Liver (tissue), 3 donors: ENCODE results near the gene GRXCR2.
A peak's percentile ranks its signal among the peaks of the same experiment; 100 is the strongest.

Experiments
- ATF3 ChIP-seq: IDR thresholded peaks from 2 replicates; pipeline ENCODE4 v1.6.1; 2016; ENCODE audit warnings: antibody characterized with exemption
- GABPA ChIP-seq, 2 donors: IDR thresholded peaks in 1 of 2; conservative IDR thresholded peaks in 1 of 2; 2 replicates each; pipeline ENCODE4 v1.6.1; 2016; ENCODE audit warnings: antibody characterized with exemption in 2 of 2, mild to moderate bottlenecking in 1 of 2, moderate library complexity in 1 of 2
- HNF4A ChIP-seq, 2 donors: conservative IDR thresholded peaks; 2 replicates each; pipeline ENCODE4 v1.6.1; 2016; ENCODE audit warnings: antibody characterized with exemption in 2 of 2, mild to moderate bottlenecking in 2 of 2
- HNF4G ChIP-seq: IDR thresholded peaks from 2 replicates; pipeline ENCODE4 v1.6.1; 2016; ENCODE audit warnings: antibody characterized with exemption
- JUND ChIP-seq, 2 donors: IDR thresholded peaks; 2 replicates each; pipeline ENCODE4 v1.6.1; 2016; ENCODE audit warnings: antibody characterized with exemption in 2 of 2
- MAX ChIP-seq: IDR thresholded peaks from 2 replicates; pipeline ENCODE4 v1.6.1; 2016; ENCODE audit warnings: antibody characterized with exemption
- NR2F2 ChIP-seq: IDR thresholded peaks from 2 replicates; pipeline ENCODE4 v1.6.1; 2016; ENCODE audit warnings: antibody characterized with exemption
- RAD21 ChIP-seq, 2 donors: IDR thresholded peaks; 2 replicates each; pipeline ENCODE4 v1.6.1; 2016; ENCODE audit warnings: antibody characterized with exemption in 2 of 2, mild to moderate bottlenecking in 2 of 2
- REST ChIP-seq: IDR thresholded peaks from 2 replicates; pipeline ENCODE4 v1.6.1; 2016; ENCODE audit warnings: antibody characterized with exemption, mild to moderate bottlenecking
- SP1 ChIP-seq: IDR thresholded peaks from 2 replicates; pipeline ENCODE4 v1.6.1; 2018; ENCODE audit warnings: antibody characterized with exemption, mild to moderate bottlenecking
- TAF1 ChIP-seq: conservative IDR thresholded peaks from 2 replicates; pipeline ENCODE4 v1.6.1; 2016; ENCODE audit warnings: antibody characterized with exemption, mild to moderate bottlenecking
- TF ChIP-seq, protein P1 (sequence below): fragments of 150-350 bp; IDR thresholded peaks from 2 replicates; pipeline ENCODE4 v1.5.1; 2017; ENCODE audit warnings: improper control_type of control experiment, low read depth, low read length; ENCODE audit not compliant: missing input control
- donor health status: healthy.
- donor health status: healthy.

GRCh38 chr5:145887976-145888574 lies 15.3 kb upstream of the GRXCR2 start:
- TF ChIP-seq, protein P1, sequence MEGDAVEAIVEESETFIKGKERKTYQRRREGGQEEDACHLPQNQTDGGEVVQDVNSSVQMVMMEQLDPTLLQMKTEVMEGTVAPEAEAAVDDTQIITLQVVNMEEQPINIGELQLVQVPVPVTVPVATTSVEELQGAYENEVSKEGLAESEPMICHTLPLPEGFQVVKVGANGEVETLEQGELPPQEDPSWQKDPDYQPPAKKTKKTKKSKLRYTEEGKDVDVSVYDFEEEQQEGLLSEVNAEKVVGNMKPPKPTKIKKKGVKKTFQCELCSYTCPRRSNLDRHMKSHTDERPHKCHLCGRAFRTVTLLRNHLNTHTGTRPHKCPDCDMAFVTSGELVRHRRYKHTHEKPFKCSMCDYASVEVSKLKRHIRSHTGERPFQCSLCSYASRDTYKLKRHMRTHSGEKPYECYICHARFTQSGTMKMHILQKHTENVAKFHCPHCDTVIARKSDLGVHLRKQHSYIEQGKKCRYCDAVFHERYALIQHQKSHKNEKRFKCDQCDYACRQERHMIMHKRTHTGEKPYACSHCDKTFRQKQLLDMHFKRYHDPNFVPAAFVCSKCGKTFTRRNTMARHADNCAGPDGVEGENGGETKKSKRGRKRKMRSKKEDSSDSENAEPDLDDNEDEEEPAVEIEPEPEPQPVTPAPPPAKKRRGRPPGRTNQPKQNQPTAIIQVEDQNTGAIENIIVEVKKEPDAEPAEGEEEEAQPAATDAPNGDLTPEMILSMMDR: peak; percentile 82
- no peak for TF ChIP-seq HNF4A (conservative IDR thresholded peaks at IDR 0.05)
- TF ChIP-seq MAX: no peak
- TF ChIP-seq REST: no peak
- no peak for TF ChIP-seq JUND (IDR thresholded peaks at IDR 0.05)
- no peak for TF ChIP-seq TAF1
- no peak for TF ChIP-seq ATF3
- peak; percentile 79 to 87 for TF ChIP-seq RAD21 (IDR thresholded peaks at IDR 0.05)
- no peak for TF ChIP-seq GABPA (IDR thresholded peaks at IDR 0.05 in 1 of 2, conservative IDR thresholded peaks at IDR 0.05 in 1 of 2)
- TF ChIP-seq HNF4G: no peak
- TF ChIP-seq SP1: no peak
- no peak for TF ChIP-seq NR2F2
